HepG2 (cell line): Measurements from ENCODE around the gene IVL. TPM values are rescaled to one million over a fixed set of nuclear protein-coding genes. Genes with fewer than 3 reads are reported as not detected.

ENCODE experiments used
- ATAC-seq: fragments of 200-7000 bp; cut with Tn5 transposase; 3 replicates; pipeline ENCODE4 v1.9.1; 2020; ENCODE audit warnings: mild to moderate bottlenecking, moderate library complexity
- BruUV-seq: library from RNA; stranded (reverse); fragments of 400-500 nt; replicated peaks from 2 replicates; lab custom pipeline; 2021; lab: Mats Ljungman, UMichigan
- CTCF ChIA-PET: fragments of 300-600 bp; formaldehyde crosslinking; extraction: SDS; loops from one replicate; lab custom pipeline; 2021; ENCODE audit warnings: low total read pairs, inconsistent platforms, low intra/inter-chr PET ratio; lab: Yijun Ruan, JAX
- POLR2A ChIA-PET: fragments of 350-600 bp; sonication (Branson Sonifier 250); formaldehyde crosslinking; loops from one replicate; lab custom pipeline; 2020; ENCODE audit warnings: antibody characterized with exemption, inconsistent platforms; lab: Yijun Ruan, JAX
- DNase-seq: peaks from one replicate; pipeline ENCODE4 v3.0.0-alpha.2; 2015; ENCODE audit warnings: low spot score
- FAIRE-seq: peaks from 3 replicates; lab custom pipeline; 2011; peaks lifted over from hg19 to GRCh38; lab: Jason Lieb, UNC
- H2AFZ ChIP-seq: one replicate; pipeline ENCODE4 v1.6.1; 2011; ENCODE audit warnings: low read length, inconsistent platforms
- H3K27ac ChIP-seq: fragments of 300-600 bp; 3 replicates; pipeline ENCODE4 v1.8.0; 2011; ENCODE audit warnings: mixed run types, mild to moderate bottlenecking, mixed read lengths, low read length, inconsistent platforms; ENCODE audit not compliant: insufficient read depth; ENCODE audit errors: extremely low read length
- H3K27me3 ChIP-seq, 2 experiments: fragments of 200-600 bp in 1 of 2; 2 replicates in 1 of 2; 3 replicates in 1 of 2; pipeline versions ENCODE4 v1.6.0 to v1.8.0; 2011; ENCODE audit warnings: low read length in 2 of 2, mild to moderate bottlenecking in 2 of 2, moderate library complexity in 2 of 2, inconsistent platforms in 1 of 2; ENCODE audit not compliant: insufficient read depth in 2 of 2, control insufficient read depth in 1 of 2
- H3K36me3 ChIP-seq, 2 experiments: fragments of 200-600 bp in 1 of 2; replicated peaks in 1 of 2; 2 replicates in 1 of 2; 3 replicates in 1 of 2; pipeline versions ENCODE4 v1.5.1 to v1.8.0; 2011; ENCODE audit warnings: low read length in 2 of 2, inconsistent platforms in 1 of 2; ENCODE audit not compliant: insufficient read depth in 2 of 2, control insufficient read depth in 1 of 2
- H3K4me1 ChIP-seq: 2 replicates; pipeline ENCODE4 v1.5.1; 2012; ENCODE audit warnings: low read length, inconsistent platforms; ENCODE audit not compliant: insufficient read depth
- H3K4me2 ChIP-seq: 2 replicates; pipeline ENCODE4 v1.6.0; 2011; ENCODE audit warnings: low read depth, low read length, inconsistent platforms
- H3K4me3 ChIP-seq, 3 experiments: fragments of 200-600 bp in 1 of 3; sonication (generic), shearing (Covaris generic) in 1 of 3; replicated peaks in 1 of 3; 2 replicates each; pipeline ENCODE4 v1.5.1; 2011 to 2016; ENCODE audit warnings: low read length in 3 of 3, inconsistent platforms in 2 of 3, low read depth in 2 of 3, mild to moderate bottlenecking in 2 of 3, control low read depth in 1 of 3, mixed read lengths in 1 of 3; ENCODE audit not compliant: insufficient read depth in 1 of 3
- H3K79me2 ChIP-seq: one replicate; pipeline ENCODE4 v1.6.1; 2011; ENCODE audit warnings: low read length, inconsistent platforms; ENCODE audit not compliant: insufficient read depth
- H3K9ac ChIP-seq: 2 replicates; pipeline ENCODE4 v1.6.0; 2011; ENCODE audit warnings: mild to moderate bottlenecking, low read depth, low read length, inconsistent platforms; ENCODE audit not compliant: insufficient read depth
- H3K9me3 ChIP-seq: 2 replicates; pipeline ENCODE4 v1.5.1; 2012; ENCODE audit warnings: mild to moderate bottlenecking, low read length
- H4K20me1 ChIP-seq: 2 replicates; pipeline ENCODE4 v1.6.0; 2011; ENCODE audit warnings: inconsistent platforms, mild to moderate bottlenecking, low read length, moderate library complexity; ENCODE audit not compliant: insufficient read depth
- CBX1 ChIP-seq: IDR thresholded peaks from one replicate; pipeline ENCODE4 v1.6.1; 2016; ENCODE audit warnings: antibody characterized with exemption, low read depth
- CCDC6 ChIP-seq: sonication (generic); formaldehyde crosslinking; IDR thresholded peaks from 2 replicates; pipeline ENCODE4 v1.8.1; 2022; ENCODE audit warnings: mild to moderate bottlenecking, missing genetic modification reagents, moderate library complexity
- HDAC6 ChIP-seq: fragments of 200-600 bp; sonication (generic); IDR thresholded peaks from 2 replicates; pipeline ENCODE4 v1.7.0; 2017; ENCODE audit warnings: mild to moderate bottlenecking, antibody characterized with exemption, low read length, low read depth
- HOXA5 ChIP-seq: sonication (generic); formaldehyde crosslinking; IDR thresholded peaks from 2 replicates; pipeline ENCODE4 v1.4.0; 2020; ENCODE audit warnings: missing genetic modification reagents
- MAZ ChIP-seq, 2 experiments: sonication (generic) in 1 of 2; formaldehyde crosslinking in 1 of 2; IDR thresholded peaks; 2 replicates each; pipeline versions ENCODE4 v1.5.0 to v1.6.1; 2012 to 2020; ENCODE audit warnings: low read depth in 2 of 2, mild to moderate bottlenecking in 2 of 2, borderline replicate concordance in 1 of 2, improper control_type of control experiment in 1 of 2, low read length in 1 of 2, missing genetic modification reagents in 1 of 2, moderate library complexity in 1 of 2
- PHF20 ChIP-seq: sonication (generic); formaldehyde crosslinking; IDR thresholded peaks from 2 replicates; pipeline ENCODE4 v1.5.0; 2020; ENCODE audit warnings: mild to moderate bottlenecking, missing genetic modification reagents
- SIN3A ChIP-seq: IDR thresholded peaks from 2 replicates; pipeline ENCODE4 v1.6.1; 2011; ENCODE audit warnings: low read depth, mild to moderate bottlenecking, control low read depth, low read length, borderline replicate concordance
- TCF7L2 ChIP-seq: IDR thresholded peaks from 2 replicates; pipeline ENCODE4 v1.6.1; 2011; ENCODE audit warnings: mild to moderate bottlenecking, low read depth, low read length, moderate library complexity
- ZNF33A ChIP-seq: sonication (generic); formaldehyde crosslinking; IDR thresholded peaks from 2 replicates; pipeline ENCODE4 v1.5.1; 2020; ENCODE audit warnings: missing genetic modification reagents, mild to moderate bottlenecking, moderate library complexity, borderline replicate concordance
- ZNF441 ChIP-seq: sonication (generic); formaldehyde crosslinking; IDR thresholded peaks from 2 replicates; pipeline ENCODE4 v1.7.0; 2021; ENCODE audit warnings: missing genetic modification reagents, borderline replicate concordance
- ZNF784 ChIP-seq: sonication (generic); formaldehyde crosslinking; IDR thresholded peaks from 2 replicates; pipeline ENCODE4 v1.5.1; 2020; ENCODE audit warnings: missing genetic modification reagents, mild to moderate bottlenecking, borderline replicate concordance
- WGBS: methylation state at CpG from one replicate; pipeline ENCODE4 v1.1.6; 2017; ENCODE audit warnings: low lambda C conversion rate; 5-methylcytosine and 5-hydroxymethylcytosine counted together
- in situ Hi-C: cut with HindIII; loops from 2 replicates; pipeline ENCODE4 v1.10.0; 2017; ENCODE audit warnings: low pct_unique_long_range_greater_than_20kb; ENCODE audit not compliant: extremely low pct_ligation_motif_present
- intact Hi-C: fragments of 100-400 bp; cut with micrococcal nuclease; formaldehyde crosslinking; loops from one replicate; pipeline ENCODE4 v1.10.0; 2022; ENCODE audit not compliant: unreplicated experiment
- polyA plus RNA-seq, 8 experiments: library from polyadenylated mRNA; depleted of rRNA in 3 of 8; stranded (reverse) in 7 of 8; unstranded in 1 of 8; fragments of >200 nt; fragmentation: Illumina TruSeq in 4 of 8; extraction: Trizol in 4 of 8; gene quantifications; 2 replicates each; pipeline versions ENCODE4 v1.2.1 to v1.2.3, GENCODE V29; 2011 to 2016; ENCODE audit warnings: low read depth in 4 of 8, missing spikeins in 1 of 8, mixed read lengths in 1 of 8; ENCODE audit not compliant: insufficient read depth in 1 of 8
- total RNA-seq, 5 experiments: library from RNA; depleted of rRNA; stranded (reverse); fragments of >200 nt; fragmentation: Illumina TruSeq; extraction: Trizol; gene quantifications; 2 replicates each; pipeline ENCODE4 v1.2.3, GENCODE V29; 2016; ENCODE audit warnings: low read depth in 1 of 5

IVL gene
- total and polyA plus RNA-seq, 2 of the 13 experiments (the other 11 are each of a cell fraction or from before 2014, with no cell fraction given) = not detected

GRCh38 chr1:152912900-152913299, 4.6 kb downstream of the IVL start:
- Histone ChIP-seq H4K20me1 (no peaks in the 10 kb centered on the region), H3K4me3 (no peak overlapping the region), H3K4me1 (no peaks in the 10 kb centered on the region), H3K9ac (no peak overlapping the region), H2AFZ (no peak overlapping the region), H3K27me3 (peaks cover 0 to 3% of the 10 kb centered on the region in 2 experiments; a peak in 1 of 5 replicates), H3K9me3 (no peaks in the 10 kb centered on the region), H3K4me2 (no peak overlapping the region), H3K36me3 (no peaks in the 10 kb centered on the region), H3K79me2 (no peaks in the 10 kb centered on the region), H3K27ac (no peak overlapping the region)
- DNase-seq = no peak
- FAIRE-seq = no peak
- in situ Hi-C loops = loop anchor here (10.0 kb wide), 1 partner anchor 312 kb away; no protein-coding TSS in a partner anchor
- ChIA-PET POLR2A (no interaction called here), CTCF (no interaction called here)
- intact Hi-C loops = no loop called here
- ATAC-seq = no peak
- no peak for TF ChIP-seq CCDC6 (CRISPR knock-in tag)
- no peak for TF ChIP-seq SIN3A
- no peak for TF ChIP-seq ZNF441 (CRISPR knock-in tag)
- TF ChIP-seq MAZ (IDR thresholded peaks at IDR 0.05; ENCODE audit: borderline replicate concordance, low read depth, low read length) = no peak
- TF ChIP-seq MAZ (CRISPR knock-in tag; IDR thresholded peaks at IDR 0.05; ENCODE audit: low read depth) = no peak
- TF ChIP-seq ZNF33A (CRISPR knock-in tag) = no peak
- TF ChIP-seq ZNF784 (CRISPR knock-in tag) = no peak
- TF ChIP-seq HOXA5 (CRISPR knock-in tag) = no peak
- no peak for TF ChIP-seq TCF7L2
- TF ChIP-seq CBX1 = no peak
- no peak for TF ChIP-seq HDAC6
- TF ChIP-seq PHF20 (CRISPR knock-in tag) = no peak
- no TSS peak for BruUV-seq
- WGBS = 2% methylated on average over 5 of the region's 5 CpGs
